Epidermal melanocyte (primary cell): ENCODE measurements around the gene BZW2.

Experiments used
- DNase-seq: peaks from one replicate; pipeline ENCODE4 v3.0.0; 2011; ENCODE audit warnings: low spot score; ENCODE audit not compliant: insufficient read length

The BZW2 gene

DNA sequence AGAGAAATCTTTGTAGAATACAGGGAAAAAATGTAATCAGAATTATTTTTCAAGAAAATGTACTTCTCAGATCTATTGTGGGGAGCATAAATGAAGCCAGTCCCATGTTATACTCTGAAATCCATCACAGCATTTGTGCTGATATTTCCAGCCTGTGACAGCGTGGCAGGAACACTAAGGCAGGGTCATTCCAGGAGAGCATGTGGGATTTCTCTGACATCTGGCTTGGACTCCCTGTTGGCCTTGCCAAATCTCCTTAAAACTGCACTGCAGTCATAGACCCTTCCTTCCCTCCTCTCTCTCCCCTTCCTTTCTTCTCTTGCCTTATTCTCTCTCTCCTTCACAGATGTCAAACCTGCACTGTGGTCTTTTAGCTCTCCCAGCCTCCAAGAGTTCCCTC lies 101.1 kb downstream of the BZW2 start:
- peak; percentile 29 for DNase-seq

DNA sequence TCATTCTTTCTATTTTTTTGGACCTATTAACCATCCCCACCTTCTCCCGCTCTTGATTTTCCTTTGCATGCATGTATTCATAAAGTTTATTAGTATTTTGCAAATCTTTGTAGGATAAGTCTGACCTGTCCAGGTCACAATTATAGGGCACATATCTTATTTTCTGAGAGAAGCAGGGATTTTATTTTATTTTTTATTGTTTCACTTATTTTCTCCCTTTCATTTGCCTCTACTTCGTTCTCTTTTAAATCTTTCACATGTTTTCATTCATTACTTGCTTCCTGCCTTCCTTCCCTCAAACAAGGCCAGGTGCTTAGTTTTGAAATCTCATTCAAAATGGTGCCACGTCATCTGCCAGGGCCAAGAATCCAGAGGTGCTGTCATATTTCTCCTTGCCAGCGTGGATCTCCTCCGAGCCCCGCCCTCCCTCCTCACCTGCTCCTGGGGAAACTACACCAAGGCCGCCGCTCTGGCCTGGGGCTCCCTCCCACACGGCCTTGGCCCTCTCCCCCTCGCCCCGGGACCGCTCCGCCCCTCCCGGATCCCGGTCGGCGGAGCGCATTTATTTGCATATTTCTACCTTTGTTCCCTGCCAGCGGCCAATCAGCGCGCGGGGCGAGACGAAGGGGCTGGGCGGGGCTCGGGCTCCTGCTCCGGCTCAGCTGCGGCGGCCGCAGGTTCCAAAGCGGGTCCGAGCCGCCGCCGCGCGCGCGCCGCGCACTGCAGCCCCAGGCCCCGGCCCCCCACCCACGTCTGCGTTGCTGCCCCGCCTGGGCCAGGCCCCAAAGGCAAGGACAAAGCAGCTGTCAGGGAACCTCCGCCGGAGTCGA lies 107.3 kb downstream of the BZW2 start, which contains the start of gene TSPAN13:
TSPAN13 (plus strand) TSS at position 654 of the 830 bp plus-strand sequence. CDS start 213 bp downstream, outside the sequence.
- DNase-seq, result peak; percentile 39

DNA sequence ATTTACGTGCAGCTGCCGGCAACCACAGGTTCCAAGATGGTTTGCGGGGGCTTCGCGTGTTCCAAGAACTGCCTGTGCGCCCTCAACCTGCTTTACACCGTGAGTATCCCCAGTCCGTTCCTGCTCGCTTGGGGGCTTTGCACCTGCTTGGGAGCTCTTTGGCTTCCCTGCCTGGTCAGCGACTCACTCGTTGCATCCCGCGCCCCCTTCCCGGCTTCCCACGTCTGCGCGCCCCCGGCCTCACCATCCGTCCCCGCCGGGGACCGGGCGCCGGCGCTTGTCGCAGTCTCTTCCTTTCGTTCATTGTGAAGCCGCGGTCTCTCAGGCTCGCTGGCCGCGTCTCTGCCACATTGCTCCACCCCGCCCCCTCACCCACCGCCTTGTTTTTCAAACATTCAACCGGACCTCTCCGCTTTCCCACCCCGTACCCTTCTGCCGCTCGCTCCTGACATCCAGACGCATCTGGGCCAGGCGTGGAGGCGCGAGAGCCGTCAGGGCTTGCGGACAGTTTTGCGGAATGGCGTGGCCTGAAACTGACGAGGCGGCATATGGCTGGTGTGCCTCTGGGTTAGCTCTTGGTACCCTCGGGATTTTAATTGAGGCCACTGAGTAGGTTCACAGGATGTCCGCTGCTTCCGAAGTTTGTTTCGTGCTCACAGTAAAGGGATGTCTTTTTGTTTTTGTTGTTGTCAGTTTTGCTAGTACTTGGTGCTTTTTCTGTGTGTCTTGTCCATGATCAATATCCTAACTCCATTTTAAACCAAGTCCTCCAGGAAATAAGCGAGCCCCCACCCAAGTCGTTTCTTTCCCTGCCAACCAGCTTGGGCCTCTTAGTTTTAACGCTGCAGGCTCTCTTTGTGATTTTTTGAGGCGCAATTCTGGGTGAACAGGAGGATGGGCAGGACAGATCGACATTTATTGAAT lies 108.2 kb downstream of the BZW2 start:
- no peak for DNase-seq

DNA sequence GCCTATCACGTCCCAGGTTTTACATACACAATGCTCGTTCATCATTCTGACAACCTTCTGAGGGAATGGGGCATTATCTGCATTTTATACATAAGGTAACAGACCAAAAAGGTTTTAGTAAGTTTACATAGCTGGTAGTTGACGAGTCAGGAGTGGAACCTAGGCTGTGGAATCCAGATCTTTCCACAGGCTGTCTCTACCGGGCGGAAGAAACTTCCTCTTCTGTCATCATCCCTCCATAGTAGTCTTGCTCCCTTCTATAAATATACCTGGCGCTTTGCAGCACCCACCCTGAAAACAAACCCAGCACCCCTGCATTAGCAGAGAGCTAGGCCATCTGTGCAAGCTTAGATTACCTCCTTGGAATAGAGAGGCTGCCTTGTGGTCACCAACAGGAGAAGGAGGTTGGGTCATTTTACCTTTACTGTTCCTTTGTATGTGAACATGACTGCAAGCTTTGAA lies 108.9 kb downstream of the BZW2 start:
- no peak for DNase-seq

DNA sequence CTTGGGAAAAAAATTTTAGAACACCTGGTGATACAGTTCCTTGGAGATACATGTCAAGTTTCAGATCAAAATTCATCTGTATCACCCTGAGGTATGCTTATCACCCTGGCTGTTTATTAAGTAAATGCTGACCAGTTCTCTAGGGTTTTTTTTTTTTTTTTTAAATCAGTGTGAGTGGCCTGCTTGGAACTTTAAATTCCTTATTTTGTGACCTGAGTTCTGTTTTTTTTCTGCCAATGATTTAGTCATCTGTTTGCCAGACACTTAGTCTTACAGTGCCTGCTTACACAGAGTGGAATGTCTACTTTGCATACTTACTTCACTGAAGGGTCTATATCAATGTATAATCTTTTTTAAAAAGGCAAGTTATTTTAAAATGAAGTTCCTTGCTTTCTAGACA lies 109.4 kb downstream of the BZW2 start:
- DNase-seq, result no peak
